ENCODE measurements around the gene TRIP10. TPM values are rescaled to one million over a fixed set of nuclear protein-coding genes. Genes with fewer than 3 reads are reported as not detected.

Gene TRIP10
- total and polyA plus RNA-seq, 10 of the 15 experiments (the other 5 are each of a cell fraction or from before 2014, with no cell fraction given): 0.79 to 54.5 (median 32.5) TPM

- TF ChIP-seq, protein P1, sequence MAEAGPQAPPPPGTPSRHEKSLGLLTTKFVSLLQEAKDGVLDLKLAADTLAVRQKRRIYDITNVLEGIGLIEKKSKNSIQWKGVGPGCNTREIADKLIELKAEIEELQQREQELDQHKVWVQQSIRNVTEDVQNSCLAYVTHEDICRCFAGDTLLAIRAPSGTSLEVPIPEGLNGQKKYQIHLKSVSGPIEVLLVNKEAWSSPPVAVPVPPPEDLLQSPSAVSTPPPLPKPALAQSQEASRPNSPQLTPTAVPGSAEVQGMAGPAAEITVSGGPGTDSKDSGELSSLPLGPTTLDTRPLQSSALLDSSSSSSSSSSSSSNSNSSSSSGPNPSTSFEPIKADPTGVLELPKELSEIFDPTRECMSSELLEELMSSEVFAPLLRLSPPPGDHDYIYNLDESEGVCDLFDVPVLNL (IDR thresholded peaks at IDR 0.05; ENCODE audit: low read depth, low read length): no peak
- TF ChIP-seq, protein P2, sequence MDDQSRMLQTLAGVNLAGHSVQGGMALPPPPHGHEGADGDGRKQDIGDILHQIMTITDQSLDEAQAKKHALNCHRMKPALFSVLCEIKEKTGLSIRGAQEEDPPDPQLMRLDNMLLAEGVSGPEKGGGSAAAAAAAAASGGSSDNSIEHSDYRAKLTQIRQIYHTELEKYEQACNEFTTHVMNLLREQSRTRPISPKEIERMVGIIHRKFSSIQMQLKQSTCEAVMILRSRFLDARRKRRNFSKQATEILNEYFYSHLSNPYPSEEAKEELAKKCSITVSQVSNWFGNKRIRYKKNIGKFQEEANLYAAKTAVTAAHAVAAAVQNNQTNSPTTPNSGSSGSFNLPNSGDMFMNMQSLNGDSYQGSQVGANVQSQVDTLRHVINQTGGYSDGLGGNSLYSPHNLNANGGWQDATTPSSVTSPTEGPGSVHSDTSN (IDR thresholded peaks at IDR 0.05; ENCODE audit: insufficient replicate concordance, low read depth, low read length): no peak
- TF ChIP-seq ZNF274 (IDR thresholded peaks at IDR 0.05; ENCODE audit: insufficient read depth, insufficient read length) (no peak), POLR2A (IDR thresholded peaks at IDR 0.05; ENCODE audit: low read depth, low read length) (no peak)
These were observed 27.0 kb downstream of the TRIP10 start (continued) for GRCh38 chr19:6766357-6767080.

DNA sequence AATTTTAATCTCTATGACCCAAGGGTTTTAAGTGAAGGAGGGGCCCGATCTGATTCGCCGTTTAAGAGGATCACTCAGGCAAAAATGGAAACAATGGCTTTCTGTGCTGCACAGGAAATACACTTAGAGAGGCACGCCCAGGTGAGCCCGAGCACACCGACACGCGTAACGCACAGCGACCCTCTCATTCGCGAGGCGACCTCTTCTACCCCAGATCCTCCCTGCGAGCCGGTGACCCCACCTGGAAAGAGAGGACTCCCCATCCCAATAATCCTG is 27.5 kb downstream of the TRIP10 start:
- peak; percentile 46 for ATAC-seq
- CTCF ChIA-PET: interaction anchor here (3.8 to 7.3 kb wide), 3 partner anchors 29 to 135 kb away, joined by 17 to 79 read pairs (median 38); partner anchors contain the start of gene GPR108
- TF ChIP-seq, protein P3, sequence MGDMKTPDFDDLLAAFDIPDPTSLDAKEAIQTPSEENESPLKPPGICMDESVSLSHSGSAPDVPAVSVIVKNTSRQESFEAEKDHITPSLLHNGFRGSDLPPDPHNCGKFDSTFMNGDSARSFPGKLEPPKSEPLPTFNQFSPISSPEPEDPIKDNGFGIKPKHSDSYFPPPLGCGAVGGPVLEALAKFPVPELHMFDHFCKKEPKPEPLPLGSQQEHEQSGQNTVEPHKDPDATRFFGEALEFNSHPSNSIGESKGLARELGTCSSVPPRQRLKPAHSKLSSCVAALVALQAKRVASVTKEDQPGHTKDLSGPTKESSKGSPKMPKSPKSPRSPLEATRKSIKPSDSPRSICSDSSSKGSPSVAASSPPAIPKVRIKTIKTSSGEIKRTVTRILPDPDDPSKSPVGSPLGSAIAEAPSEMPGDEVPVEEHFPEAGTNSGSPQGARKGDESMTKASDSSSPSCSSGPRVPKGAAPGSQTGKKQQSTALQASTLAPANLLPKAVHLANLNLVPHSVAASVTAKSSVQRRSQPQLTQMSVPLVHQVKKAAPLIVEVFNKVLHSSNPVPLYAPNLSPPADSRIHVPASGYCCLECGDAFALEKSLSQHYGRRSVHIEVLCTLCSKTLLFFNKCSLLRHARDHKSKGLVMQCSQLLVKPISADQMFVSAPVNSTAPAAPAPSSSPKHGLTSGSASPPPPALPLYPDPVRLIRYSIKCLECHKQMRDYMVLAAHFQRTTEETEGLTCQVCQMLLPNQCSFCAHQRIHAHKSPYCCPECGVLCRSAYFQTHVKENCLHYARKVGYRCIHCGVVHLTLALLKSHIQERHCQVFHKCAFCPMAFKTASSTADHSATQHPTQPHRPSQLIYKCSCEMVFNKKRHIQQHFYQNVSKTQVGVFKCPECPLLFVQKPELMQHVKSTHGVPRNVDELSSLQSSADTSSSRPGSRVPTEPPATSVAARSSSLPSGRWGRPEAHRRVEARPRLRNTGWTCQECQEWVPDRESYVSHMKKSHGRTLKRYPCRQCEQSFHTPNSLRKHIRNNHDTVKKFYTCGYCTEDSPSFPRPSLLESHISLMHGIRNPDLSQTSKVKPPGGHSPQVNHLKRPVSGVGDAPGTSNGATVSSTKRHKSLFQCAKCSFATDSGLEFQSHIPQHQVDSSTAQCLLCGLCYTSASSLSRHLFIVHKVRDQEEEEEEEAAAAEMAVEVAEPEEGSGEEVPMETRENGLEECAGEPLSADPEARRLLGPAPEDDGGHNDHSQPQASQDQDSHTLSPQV (IDR thresholded peaks at IDR 0.05): no peak
- TF ChIP-seq CEBPB (IDR thresholded peaks at IDR 0.05; ENCODE audit: borderline replicate concordance in 1 of 2, low read depth in 2 of 2, low read length in 2 of 2) (no peak), NKRF (conservative IDR thresholded peaks at IDR 0.05) (peak; percentile 34), LARP7 (IDR thresholded peaks at IDR 0.05) (peak; percentile 61), SUZ12 (IDR thresholded peaks at IDR 0.05; ENCODE audit: unreplicated experiment) (no peak), IKZF1 (conservative IDR thresholded peaks at IDR 0.05) (peak; percentile 27), RB1 (IDR thresholded peaks at IDR 0.05; ENCODE audit: borderline replicate concordance) (no peak)

More for the DNA sequence above, 27.5 kb downstream of the TRIP10 start:
- H2AFZ ChIP-seq (ENCODE audit: control insufficient read depth, low read depth, low read length): peak overlapping the region; percentile 78
- no peaks in the 10 kb centered on the region for H4K20me1 ChIP-seq (ENCODE audit: control insufficient read depth, insufficient read depth)
- in situ Hi-C loops (cut with MboI) (no loop called here), intact Hi-C loops (cut with micrococcal nuclease; ENCODE audit: unreplicated experiment) (loop anchor here (2.0 to 5.0 kb wide), 2 partner anchors 28 to 175 kb away; partner anchors contain the start of genes CD70 and TRIP10)
- DNase-seq (ENCODE audit: low read depth, low spot score): no peak
- H3K36me3 ChIP-seq (ENCODE audit: control insufficient read depth in 2 of 2, insufficient read depth in 2 of 2, low read length in 1 of 2): no peaks in the 10 kb centered on the region
- H3K79me2 ChIP-seq (ENCODE audit: control insufficient read depth, insufficient read depth, low read length): peaks cover 10% of the 10 kb centered on the region
- no TSS peak for BruUV-seq (replicated peaks)
- H3K27me3 ChIP-seq (replicated peaks in 1 of 2; ENCODE audit: control insufficient read depth in 2 of 2, insufficient read depth in 2 of 2, low read length in 1 of 2): no peaks in the 10 kb centered on the region
- peak overlapping the region; percentile 55 for H3K9ac ChIP-seq (ENCODE audit: control insufficient read depth, insufficient read depth, low read length)
- WGBS (ENCODE audit: insufficient coverage, insufficient replicate concordance, low lambda C conversion rate, missing lambda C conversion rate): 2% methylated on average over 15 of the region's 15 CpGs
- peaks cover 23% of the 10 kb centered on the region for H3K4me1 ChIP-seq (ENCODE audit: control insufficient read depth, insufficient read depth, low read length)
- ChIA-PET SMC1A (ENCODE audit: uncharacterized antibody, unreplicated experiment) (interaction anchor here (1.0 to 1.1 kb wide), 2 partner anchors 8 to 36 kb away, joined by 3 read pairs; no protein-coding TSS in a partner anchor), POLR2A (interaction anchor here (1.1 to 3.0 kb wide), 3 partner anchors 30 to 395 kb away, joined by 5 to 19 read pairs (median 9); partner anchors contain the start of genes ALKBH7 and GPR108), RAD21 (ENCODE audit: unreplicated experiment) (interaction anchor here (1.0 to 1.2 kb wide), 2 partner anchors 96 to 137 kb away, joined by 3 to 4 read pairs; no protein-coding TSS in a partner anchor)
- no peak for FAIRE-seq
- H3K4me2 ChIP-seq (ENCODE audit: control insufficient read depth, insufficient read depth): peak overlapping the region; percentile 96
- no peaks in the 10 kb centered on the region for H3K9me3 ChIP-seq (replicated peaks; ENCODE audit: control insufficient read depth, insufficient read depth, low read length)
- peak overlapping the region; percentile 71 for H3K27ac ChIP-seq (ENCODE audit: control insufficient read depth, insufficient read depth)
- peak overlapping the region; percentile 85 for H3K4me3 ChIP-seq

Data from GM12878 (cell line).